Activated CD4-positive, CD25-positive, alpha-beta regulatory T cell treated with anti-CD3 and anti-CD28 coated beads, Interleukin-2, amount 50 U/mL, for 72 hours (primary cell): Measurements from ENCODE around the gene MBNL2.

Experiments
- DNase-seq: peaks from one replicate; pipeline ENCODE4 v3.0.0; 2021

Gene MBNL2

DNA sequence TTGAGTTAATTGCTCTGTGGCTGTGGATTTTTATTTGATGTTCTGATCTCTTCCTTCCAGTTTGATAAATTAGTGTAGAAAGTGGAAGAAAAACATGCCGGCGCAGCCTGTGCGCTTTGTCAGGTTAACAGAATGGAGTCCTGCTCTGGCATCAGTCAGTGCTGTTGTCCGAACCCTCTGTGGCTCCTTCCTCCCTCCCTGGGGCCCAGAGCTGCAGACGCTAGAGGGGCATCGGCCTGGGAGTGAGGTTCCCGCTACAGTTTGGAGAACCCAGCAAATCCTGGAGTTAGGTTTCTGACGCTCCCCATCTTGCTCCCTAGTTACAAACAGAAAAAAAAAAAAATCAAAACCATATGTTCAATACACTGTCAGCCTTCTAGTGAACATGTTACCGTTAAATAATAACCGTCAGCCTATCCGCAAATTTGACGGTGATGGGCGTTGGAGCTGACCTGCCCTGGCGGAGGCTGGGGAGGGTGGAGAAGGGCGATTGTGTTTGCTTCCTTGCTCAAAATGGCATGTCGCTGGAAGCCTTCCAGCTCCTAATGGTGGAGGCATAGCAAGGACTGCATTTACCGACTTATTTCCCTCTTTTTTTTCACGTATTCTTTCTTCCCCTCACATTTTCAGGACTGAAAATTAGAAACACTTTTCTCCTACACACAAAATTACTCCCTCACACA lies 13.6 kb downstream of the MBNL2 start:
- no peak for DNase-seq

- no peak for DNase-seq
These were observed 15.3 kb downstream of the MBNL2 start for GRCh38 chr13:97237388-97237787.

GRCh38 chr13:97238432-97238831 lies 16.3 kb downstream of the MBNL2 start:
- no peak for DNase-seq

GRCh38 chr13:97238883-97239282 lies 16.8 kb downstream of the MBNL2 start:
- no peak for DNase-seq

GRCh38 chr13:97239306-97239705 lies 17.2 kb downstream of the MBNL2 start:
- DNase-seq = no peak

DNA sequence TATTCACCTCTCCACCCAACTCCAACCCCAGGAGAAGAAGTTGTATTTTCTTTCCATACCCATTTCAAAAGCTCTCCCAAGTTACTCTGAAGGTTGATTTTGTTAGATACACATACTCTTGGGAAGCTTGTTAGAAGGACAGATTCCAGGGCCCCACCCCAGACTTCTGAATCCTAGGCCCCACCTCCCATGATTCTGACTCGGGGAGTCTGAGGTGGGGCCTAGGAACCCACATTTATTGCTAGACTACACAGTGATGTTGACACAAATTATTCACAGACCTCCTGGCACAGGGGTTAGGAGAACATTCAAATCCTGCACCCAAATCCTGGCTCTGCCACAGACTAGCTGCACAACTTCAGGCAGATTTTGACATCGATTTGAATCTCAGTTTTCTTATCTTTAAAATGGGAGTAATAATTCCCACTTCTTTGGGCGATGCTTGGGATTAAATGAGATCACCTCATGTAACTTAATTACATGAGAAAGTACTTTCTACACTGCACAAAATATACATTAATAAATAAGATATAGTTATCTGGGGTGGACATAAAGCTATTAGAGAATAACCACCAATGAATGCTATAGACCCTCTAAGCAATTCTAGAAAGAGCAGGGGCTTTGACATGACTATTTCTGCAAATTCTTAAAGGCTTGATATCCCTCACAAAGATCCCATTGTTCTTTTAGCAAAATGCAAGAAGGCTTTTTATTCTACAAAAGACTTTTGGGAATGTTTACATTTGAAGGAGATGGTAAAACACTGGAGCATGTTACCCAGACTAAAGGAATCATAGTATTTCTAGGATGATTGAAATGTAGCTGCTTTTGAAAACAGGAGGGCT lies 18.0 kb downstream of the MBNL2 start:
- DNase-seq = no peak

- DNase-seq = no peak
These were observed 18.9 kb downstream of the MBNL2 start for GRCh38 chr13:97240788-97241734.

GRCh38 chr13:97241761-97242160 lies 19.6 kb downstream of the MBNL2 start:
- no peak for DNase-seq

DNA sequence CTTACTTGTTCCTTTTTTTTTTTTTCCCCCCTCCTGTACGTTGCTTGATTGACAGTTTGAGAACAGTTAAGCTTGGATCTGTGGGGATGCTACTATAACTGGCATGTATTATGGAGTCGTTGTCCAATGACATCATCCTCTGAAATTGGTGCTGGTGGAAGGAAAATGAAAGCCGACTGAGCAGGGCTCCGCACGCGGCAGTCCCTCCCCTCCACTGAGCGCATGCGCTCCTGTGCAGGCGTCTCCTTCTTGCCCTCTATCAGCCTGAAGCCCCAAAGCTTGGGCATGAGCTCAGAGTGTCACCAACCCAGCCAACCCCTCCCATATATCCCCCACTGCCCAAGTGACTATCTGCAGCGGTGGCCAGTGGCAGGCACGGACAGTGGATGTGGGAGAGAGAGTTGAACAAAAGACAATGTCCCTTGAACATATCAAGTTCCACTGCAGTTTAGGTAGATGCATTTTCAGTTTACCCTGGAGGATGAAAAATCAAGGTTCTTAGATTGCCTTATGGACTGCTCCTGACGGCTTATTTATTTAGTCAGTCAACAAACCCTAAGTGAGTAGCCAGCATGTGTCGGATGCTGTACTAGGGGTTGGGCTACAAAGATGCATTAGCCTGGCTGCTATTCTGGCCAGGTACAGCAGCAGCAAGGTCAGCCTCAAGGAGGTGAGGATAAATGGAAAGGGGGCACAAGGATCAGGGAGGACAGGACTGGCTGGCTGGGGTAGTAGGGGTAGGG lies 20.8 kb downstream of the MBNL2 start:
- DNase-seq = no peak

- no peak for DNase-seq
These were observed 22.0 kb downstream of the MBNL2 start for GRCh38 chr13:97243915-97244781.

DNA sequence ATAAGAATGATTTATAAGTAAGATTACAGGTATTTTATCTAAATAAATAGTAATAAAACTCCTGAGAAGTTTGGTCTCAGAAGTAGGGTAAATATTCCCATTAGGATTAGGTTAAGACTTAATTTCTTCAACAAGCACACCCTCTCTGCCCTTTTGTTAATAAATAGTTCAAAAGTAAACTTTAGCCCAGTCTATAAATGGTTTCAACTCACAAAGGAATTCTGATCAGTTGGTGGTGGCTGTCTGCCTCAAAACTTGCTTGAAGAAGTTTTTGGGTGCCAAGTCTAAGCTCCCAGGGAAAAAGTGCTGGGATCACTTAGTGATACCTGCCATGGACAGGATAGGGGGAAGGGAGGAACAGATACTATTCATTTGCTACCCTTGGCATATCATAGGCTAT lies 22.9 kb downstream of the MBNL2 start:
- DNase-seq = no peak

DNA sequence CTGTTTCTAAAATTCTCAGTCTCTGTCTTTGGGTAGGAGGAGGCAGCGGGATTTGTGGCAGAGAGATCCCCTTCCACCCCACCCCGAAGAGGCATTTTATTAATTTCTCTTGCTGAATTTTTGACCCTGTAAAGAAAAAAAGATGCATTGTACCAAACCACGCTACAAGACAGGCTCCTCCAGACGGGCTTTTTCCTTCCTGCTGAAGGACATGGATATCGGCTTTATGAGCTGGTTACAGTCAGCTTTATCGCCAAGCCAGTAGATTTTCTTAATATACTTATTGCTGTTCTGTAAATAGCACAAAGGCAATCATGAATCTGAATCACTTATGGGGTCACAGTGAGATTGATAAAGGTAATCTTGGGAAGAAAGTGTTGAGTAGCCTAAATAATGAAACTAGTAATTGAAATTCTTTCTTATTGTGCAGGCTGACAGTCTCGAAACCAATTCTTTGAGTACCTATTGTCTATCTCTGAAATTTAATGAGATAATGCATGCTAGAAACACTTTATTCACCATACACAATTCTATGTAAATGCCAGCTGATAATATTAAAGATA lies 24.5 kb downstream of the MBNL2 start:
- DNase-seq = no peak

DNA sequence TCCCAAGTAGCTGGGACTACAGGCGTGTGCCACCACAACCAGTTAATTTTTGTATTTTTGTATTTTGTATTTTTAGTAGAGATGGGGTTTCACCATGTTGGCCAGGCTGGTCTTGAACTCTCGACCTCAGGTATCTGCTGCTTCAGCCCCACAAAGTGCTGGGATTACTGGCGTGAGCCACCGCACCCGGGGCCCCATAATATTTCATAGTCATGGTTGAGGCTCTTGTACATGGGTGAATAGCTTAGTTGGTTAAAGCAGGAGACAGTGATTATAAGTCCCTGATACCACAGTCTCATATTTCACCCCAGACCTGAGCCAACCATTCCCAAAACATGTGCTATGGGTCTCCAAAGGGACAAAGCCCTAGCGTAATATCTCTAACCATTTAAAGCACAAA lies 26.1 kb downstream of the MBNL2 start:
- DNase-seq = no peak

GRCh38 chr13:97249093-97249795 lies 27.1 kb downstream of the MBNL2 start:
- no peak for DNase-seq

DNA sequence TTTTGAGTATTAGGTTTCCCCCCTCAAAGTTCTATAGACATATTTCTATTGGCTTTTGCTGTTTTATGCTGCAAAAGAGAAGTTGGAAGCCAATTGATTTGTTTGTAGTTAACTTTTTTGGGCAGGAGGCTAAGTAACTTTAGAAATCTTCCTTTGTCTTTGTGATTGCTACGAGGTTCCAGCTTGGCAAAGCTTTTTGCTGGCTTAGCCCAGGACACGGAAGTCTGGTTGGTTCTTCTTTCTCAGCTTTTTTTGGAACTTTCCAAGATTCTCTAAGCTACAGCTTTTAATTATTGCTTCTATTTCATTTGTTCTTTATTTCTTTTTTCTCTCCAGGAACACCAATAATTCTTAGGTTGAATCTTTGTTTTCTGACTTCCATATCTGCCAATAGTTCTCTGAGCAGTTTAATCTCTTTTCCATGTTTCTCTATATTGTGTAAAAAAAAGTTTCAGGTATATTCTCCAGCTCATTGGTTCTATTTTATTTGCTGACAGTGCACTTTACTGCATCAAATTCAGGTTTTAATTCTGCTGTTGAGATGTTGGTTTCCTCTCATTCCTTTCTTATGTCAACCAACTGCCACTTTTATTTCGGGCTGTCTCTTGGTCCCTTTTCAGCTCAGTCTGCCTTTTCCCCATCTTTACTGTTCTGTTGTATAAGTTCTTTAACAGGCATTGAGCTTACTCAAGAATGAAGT lies 27.8 kb downstream of the MBNL2 start:
- DNase-seq = no peak

DNA sequence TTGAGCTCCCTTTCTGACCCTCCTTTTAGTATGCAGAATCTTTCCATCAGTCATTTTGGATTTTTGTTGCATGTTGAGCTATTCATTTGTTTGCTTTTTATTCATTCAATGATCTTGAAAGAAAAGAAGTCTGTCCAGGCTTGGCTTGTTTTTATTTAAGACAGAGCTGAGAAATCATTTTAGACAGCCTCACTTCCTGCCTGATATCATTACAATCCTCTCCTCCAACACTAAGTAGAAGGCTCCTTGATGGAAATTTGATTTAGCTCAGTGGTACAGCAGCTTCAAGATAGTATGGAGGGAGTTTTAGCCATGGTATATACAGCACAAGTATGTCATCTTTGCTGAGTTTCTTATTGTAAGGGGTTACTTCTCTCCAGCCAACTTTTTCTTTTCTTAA lies 28.4 kb downstream of the MBNL2 start:
- no peak for DNase-seq

DNA sequence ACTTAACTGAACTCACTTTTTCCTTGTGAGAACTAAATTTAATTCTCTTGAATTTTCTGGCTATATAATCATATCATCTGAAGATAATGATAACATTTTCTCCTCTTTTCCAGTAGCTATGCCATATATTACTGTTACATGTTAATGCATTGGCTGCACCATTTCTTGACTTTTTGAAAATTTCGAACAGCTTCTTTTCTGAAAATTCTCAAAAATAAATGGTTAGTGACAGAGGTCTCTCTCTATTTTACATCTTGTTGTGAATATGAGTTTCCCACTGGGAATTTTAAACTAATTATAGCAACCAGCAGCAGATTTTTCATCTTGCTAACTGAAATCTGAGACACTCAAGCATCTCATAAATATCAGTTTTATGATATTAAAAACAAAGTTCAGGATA lies 30.6 kb downstream of the MBNL2 start:
- DNase-seq = no peak

GRCh38 chr13:97253581-97254293 lies 31.6 kb downstream of the MBNL2 start:
- no peak for DNase-seq

GRCh38 chr13:97254816-97255215 lies 32.7 kb downstream of the MBNL2 start:
- DNase-seq = no peak
